Ishikawa (cell line): ENCODE results near the gene CDC42EP3.

Experiments used
- CEBPB ChIP-seq: IDR thresholded peaks from 2 replicates; pipeline ENCODE4 v1.6.1; 2012
- CREB1 ChIP-seq: IDR thresholded peaks from 2 replicates; pipeline ENCODE4 v1.6.1; 2012; ENCODE audit warnings: low read depth
- EGR1 ChIP-seq: IDR thresholded peaks from 2 replicates; pipeline ENCODE4 v1.6.1; 2012
- EP300 ChIP-seq: IDR thresholded peaks from 2 replicates; pipeline ENCODE4 v1.6.1; 2012; ENCODE audit warnings: borderline replicate concordance
- FOXM1 ChIP-seq: IDR thresholded peaks from 2 replicates; pipeline ENCODE4 v1.6.1; 2012; ENCODE audit warnings: low read depth, borderline replicate concordance
- NFIC ChIP-seq: IDR thresholded peaks from 2 replicates; pipeline ENCODE4 v1.6.1; 2012
- RAD21 ChIP-seq: IDR thresholded peaks from 2 replicates; pipeline ENCODE4 v1.6.1; 2012; ENCODE audit warnings: low read depth
- TAF1 ChIP-seq: IDR thresholded peaks from 2 replicates; pipeline ENCODE4 v1.6.1; 2012; ENCODE audit warnings: low read depth, mild to moderate bottlenecking
- TCF12 ChIP-seq: IDR thresholded peaks from 2 replicates; pipeline ENCODE4 v1.6.1; 2012; ENCODE audit warnings: low read depth
- TEAD4 ChIP-seq: IDR thresholded peaks from 2 replicates; pipeline ENCODE4 v1.6.1; 2012
- YY1 ChIP-seq: IDR thresholded peaks from 2 replicates; pipeline ENCODE4 v1.6.1; 2012; ENCODE audit warnings: low read depth
- ZBTB7A ChIP-seq: IDR thresholded peaks from 2 replicates; pipeline ENCODE4 v1.6.1; 2012; ENCODE audit warnings: low read depth
- TF ChIP-seq, protein P1 (sequence below): IDR thresholded peaks from 2 replicates; pipeline ENCODE4 v1.6.1; 2012
- TF ChIP-seq, protein P2 (sequence below): IDR thresholded peaks from 2 replicates; pipeline ENCODE4 v1.6.1; 2012
- TF ChIP-seq, protein P3 (sequence below): IDR thresholded peaks from 2 replicates; pipeline ENCODE4 v1.6.1; 2012; ENCODE audit warnings: low read depth, mild to moderate bottlenecking

Gene CDC42EP3

DNA sequence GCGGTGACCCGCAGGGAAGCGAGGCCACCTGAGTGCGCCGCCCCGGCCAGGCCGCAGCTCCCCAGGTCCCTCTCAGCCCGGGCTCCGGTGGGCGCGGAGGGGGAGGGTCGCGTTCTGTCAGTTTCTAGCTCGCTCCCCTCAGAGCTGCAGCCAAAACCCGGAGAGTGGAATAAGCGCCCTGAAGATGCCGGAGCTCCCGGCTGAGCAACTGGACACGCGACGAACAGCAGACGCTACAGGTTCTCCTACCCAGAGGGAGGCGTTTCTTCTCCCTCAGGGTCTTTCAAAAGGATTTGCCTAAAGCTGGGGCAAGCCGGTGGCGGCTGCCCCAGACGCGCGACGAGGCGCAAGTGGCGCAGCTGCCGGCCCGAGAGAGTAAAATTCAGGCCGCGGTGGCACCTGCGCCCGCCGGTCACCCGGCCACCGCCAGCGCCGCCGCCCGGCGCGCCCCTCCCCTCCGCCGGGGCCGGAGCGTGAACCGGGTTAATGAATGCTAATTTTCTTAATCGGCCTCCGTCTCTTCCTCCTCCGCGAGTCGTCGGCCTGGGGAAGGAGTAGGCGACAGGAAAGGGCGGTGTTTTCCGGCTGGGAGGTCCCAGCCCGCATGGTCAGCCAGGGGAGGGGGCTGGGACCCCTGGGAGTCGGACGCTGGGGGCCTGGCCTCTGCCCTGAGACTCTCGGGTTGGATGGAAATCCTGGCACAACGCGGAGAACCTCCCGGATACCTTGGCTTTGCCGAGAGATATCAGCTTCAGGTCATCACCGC is 845 bp upstream of the CDC42EP3 start:
- TF ChIP-seq ZBTB7A, result peak; percentile 100
- no peak for TF ChIP-seq FOXM1
- no peak for TF ChIP-seq EGR1
- TF ChIP-seq TEAD4, result peak; percentile 29; the same call in 1 of the 2 replicates
- no peak for TF ChIP-seq NFIC
- TF ChIP-seq TAF1, result peak; percentile 48
- TF ChIP-seq RAD21, result no peak
- TF ChIP-seq CEBPB, result no peak
- TF ChIP-seq, protein P1, sequence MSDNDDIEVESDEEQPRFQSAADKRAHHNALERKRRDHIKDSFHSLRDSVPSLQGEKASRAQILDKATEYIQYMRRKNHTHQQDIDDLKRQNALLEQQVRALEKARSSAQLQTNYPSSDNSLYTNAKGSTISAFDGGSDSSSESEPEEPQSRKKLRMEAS, result peak; percentile 30; the same call in 1 of the 2 replicates
- TF ChIP-seq YY1, result peak; percentile 43; the same call in 1 of the 2 replicates
- TF ChIP-seq, protein P2, sequence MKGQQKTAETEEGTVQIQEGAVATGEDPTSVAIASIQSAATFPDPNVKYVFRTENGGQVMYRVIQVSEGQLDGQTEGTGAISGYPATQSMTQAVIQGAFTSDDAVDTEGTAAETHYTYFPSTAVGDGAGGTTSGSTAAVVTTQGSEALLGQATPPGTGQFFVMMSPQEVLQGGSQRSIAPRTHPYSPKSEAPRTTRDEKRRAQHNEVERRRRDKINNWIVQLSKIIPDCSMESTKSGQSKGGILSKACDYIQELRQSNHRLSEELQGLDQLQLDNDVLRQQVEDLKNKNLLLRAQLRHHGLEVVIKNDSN, result no peak

DNA sequence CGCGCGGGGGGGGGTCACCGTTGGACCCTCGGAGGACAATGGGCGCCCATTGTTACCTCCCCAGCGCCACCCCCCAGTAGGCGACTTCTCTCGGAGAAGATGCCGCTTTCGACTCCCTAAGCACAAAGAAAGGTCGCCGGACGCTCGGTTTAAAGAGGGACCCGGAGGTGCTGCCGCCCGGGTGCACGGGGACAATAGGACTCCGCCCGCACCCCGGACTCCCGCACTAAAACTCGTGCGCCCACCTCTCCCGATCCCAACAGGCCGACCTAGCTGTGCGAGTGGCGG is 318 bp upstream of the CDC42EP3 start:
- TF ChIP-seq NFIC, result peak; percentile 70; the same call in 1 of the 2 replicates
- TF ChIP-seq ZBTB7A, result no peak; the same call in 1 of the 2 replicates

DNA sequence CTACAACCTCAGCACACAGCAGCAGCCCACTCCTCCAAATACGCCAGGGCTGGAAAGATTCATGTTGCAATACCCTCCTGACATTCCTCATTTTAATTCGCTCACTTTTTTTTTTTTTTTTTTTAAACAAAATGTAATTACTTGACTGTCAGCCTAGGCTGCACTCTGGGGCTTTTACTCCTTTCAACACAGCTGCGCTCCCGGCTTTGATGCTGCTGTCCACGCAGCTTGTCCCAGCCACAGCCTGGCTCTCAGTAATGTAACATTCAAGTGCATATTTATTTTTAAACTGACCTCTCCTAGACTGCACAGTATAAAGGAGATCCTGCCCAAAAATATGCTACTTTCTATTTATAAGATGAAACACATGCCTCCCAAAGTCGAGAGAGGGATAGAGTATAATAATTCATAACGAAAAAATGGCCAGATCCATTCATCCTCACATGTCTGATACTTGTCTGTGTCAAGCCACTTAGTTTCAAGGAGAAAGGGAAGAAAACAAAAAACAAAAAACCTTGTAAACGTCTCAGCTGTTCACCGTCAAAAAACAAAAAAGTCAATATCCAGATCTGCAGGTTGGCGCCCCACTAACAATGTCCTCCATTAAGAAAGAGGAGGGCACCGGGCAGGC is 949 bp downstream of the CDC42EP3 start:
- TF ChIP-seq, protein P2, result no peak
- TF ChIP-seq CREB1, result no peak
- TF ChIP-seq, protein P3, sequence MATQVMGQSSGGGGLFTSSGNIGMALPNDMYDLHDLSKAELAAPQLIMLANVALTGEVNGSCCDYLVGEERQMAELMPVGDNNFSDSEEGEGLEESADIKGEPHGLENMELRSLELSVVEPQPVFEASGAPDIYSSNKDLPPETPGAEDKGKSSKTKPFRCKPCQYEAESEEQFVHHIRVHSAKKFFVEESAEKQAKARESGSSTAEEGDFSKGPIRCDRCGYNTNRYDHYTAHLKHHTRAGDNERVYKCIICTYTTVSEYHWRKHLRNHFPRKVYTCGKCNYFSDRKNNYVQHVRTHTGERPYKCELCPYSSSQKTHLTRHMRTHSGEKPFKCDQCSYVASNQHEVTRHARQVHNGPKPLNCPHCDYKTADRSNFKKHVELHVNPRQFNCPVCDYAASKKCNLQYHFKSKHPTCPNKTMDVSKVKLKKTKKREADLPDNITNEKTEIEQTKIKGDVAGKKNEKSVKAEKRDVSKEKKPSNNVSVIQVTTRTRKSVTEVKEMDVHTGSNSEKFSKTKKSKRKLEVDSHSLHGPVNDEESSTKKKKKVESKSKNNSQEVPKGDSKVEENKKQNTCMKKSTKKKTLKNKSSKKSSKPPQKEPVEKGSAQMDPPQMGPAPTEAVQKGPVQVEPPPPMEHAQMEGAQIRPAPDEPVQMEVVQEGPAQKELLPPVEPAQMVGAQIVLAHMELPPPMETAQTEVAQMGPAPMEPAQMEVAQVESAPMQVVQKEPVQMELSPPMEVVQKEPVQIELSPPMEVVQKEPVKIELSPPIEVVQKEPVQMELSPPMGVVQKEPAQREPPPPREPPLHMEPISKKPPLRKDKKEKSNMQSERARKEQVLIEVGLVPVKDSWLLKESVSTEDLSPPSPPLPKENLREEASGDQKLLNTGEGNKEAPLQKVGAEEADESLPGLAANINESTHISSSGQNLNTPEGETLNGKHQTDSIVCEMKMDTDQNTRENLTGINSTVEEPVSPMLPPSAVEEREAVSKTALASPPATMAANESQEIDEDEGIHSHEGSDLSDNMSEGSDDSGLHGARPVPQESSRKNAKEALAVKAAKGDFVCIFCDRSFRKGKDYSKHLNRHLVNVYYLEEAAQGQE, result no peak

DNA sequence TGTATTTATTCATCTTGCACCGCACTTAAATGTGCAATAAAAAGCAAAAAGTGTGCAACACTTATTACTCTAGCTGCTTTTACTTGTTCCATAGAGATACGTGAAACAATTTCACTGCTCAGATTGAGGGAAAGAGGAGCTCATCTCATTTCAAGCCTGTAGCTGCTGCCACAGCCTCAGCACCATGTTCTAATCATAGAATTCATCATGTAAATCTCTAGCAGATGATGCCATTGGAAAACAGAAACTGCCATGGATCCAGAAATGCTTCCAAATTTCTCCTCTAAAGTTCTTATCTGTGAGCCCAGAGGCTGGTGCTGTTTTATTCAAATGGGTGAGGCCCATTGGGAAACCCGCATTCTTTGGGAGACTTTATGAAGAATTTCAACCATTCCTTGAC is 2.0 kb downstream of the CDC42EP3 start:
- TF ChIP-seq NFIC (no peak), EGR1 (no peak)

DNA sequence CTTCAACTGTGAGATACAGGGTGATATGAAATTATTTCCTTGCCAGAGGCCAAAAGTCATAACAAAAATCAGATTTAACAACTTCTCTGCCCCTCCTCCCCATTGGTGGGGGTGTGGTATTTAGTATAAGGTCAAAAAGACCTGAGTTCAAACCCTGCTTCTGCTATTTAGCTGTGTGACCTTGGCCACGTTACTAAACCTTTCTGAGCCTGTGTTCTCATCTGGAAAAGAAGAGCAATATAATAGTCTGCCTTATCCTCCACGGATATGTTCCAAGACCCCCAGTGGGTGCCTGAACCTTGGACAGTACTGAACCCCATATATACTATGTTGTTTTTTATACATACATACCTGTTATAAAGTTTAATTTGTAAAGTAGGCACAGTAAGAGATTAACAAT is 3.7 kb downstream of the CDC42EP3 start:
- TF ChIP-seq TEAD4 (no peak), EGR1 (no peak), NFIC (no peak), TCF12 (no peak), CREB1 (no peak), TAF1 (no peak), FOXM1 (no peak), CEBPB (no peak), EP300 (no peak)
- TF ChIP-seq, protein P1, result no peak
- TF ChIP-seq, protein P3, result no peak
- TF ChIP-seq, protein P2, result no peak

DNA sequence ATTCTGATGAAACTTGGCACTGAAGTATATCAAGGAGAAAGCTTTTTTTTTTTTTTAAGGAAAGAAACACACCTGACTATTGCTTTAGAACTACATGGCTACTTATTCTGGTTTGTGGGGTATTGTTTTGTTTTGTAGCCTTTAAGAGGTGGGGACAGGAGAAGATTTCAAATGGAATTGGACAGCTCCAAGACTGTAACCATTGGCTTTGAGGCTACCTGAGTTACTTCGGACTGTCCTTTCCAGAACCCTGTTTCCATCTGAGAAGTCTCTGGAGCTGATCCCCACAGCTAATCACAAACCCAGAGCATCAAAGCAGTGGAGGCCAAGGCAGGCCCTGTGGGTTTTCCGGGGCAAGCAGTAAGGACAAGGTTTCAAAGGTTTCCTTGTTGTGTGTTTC is 4.7 kb downstream of the CDC42EP3 start:
- TF ChIP-seq CREB1 (no peak), NFIC (no peak)
